Astrocyte of the spinal cord (primary cell): Measurements from ENCODE around the gene CCDC138.

Source experiments
- DNase-seq: peaks from one replicate; pipeline ENCODE4 v3.0.0; 2011; ENCODE audit warnings: low read depth, low spot score
- H3K4me3 ChIP-seq: 2 replicates; pipeline ENCODE4 v1.5.1; 2011; ENCODE audit warnings: low read depth, mild to moderate bottlenecking, low read length, moderate library complexity
- in situ Hi-C: cut with HindIII; loops from 2 replicates; pipeline ENCODE4 v1.10.0; 2017; ENCODE audit warnings: low sequenced_read_pairs
- TF ChIP-seq, protein P1 (sequence below): IDR thresholded peaks from 2 replicates; pipeline ENCODE4 v1.5.1; 2012; ENCODE audit warnings: low read depth, mild to moderate bottlenecking, low read length, inconsistent platforms

CCDC138 gene

DNA sequence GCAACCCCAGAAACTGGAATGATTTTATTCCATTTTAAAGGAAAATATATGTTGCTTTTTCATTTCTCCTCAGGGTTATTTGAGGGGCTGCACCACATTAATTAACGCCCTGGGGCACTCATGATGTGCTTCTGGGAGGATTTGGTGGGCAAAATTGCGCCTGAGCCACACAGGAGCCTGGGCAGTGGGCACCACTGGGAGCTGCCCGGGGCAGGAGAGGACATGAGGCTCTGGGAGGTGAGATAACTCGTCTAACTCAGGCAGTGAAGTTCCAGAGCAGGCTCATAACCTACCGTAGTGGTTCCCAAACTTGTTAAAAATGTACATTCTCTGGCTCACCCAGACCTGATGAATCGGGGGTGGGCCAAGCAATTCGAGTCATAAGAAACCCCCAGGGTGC lies 134.1 kb downstream of the CCDC138 start:
- in situ Hi-C loops: no loop called here
- no peak overlapping the region for H3K4me3 ChIP-seq
- TF ChIP-seq, protein P1, sequence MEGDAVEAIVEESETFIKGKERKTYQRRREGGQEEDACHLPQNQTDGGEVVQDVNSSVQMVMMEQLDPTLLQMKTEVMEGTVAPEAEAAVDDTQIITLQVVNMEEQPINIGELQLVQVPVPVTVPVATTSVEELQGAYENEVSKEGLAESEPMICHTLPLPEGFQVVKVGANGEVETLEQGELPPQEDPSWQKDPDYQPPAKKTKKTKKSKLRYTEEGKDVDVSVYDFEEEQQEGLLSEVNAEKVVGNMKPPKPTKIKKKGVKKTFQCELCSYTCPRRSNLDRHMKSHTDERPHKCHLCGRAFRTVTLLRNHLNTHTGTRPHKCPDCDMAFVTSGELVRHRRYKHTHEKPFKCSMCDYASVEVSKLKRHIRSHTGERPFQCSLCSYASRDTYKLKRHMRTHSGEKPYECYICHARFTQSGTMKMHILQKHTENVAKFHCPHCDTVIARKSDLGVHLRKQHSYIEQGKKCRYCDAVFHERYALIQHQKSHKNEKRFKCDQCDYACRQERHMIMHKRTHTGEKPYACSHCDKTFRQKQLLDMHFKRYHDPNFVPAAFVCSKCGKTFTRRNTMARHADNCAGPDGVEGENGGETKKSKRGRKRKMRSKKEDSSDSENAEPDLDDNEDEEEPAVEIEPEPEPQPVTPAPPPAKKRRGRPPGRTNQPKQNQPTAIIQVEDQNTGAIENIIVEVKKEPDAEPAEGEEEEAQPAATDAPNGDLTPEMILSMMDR: no peak
- DNase-seq: no peak

DNA sequence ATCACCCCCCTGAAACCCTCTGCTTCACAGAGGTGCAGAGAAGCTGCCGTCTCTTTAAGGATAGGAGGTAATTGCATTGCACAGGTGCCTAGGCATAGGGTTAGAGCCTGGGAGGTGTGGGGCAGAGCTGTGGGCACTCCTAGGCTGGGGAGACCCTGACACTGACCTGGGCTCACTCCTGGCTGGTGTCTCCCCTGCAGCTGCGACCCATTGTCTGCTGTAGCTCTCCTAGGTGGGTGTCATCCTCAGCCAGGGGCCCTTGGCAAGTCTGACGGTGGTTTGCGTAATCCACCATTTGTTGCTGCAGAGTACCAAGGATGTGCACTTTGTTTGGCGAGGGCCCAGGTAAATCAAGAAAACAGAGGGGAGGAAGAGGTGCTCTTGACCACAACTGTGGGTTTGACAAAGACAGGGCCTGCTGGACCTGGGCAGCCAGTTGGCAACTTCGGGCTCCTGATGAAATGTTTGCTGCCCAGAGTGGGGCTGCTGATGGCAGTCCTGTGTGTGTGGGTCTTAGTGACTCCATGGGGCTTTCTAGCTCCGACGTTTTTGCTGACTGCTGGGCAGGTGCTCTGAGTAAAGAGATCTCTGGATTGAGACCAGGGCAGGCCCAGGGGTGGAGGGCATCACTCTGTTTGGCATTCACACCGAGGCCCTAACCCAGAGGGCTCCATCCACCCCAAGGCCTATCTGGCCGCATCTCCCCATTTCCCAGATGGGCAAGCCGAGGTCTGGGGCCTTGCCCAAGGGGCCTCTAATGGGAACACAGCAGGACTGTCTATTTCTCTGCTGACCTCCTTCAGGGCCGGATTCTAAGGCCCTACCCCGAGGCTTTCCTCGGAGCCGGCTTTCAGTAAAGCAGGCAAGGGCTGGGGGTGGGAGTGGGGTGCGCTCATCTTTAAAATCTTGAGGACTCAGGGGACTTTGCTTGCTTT lies 134.8 kb downstream of the CCDC138 start:
- DNase-seq: no peak
- in situ Hi-C loops: no loop called here
- H3K4me3 ChIP-seq: no peak overlapping the region
- TF ChIP-seq, protein P1: no peak

DNA sequence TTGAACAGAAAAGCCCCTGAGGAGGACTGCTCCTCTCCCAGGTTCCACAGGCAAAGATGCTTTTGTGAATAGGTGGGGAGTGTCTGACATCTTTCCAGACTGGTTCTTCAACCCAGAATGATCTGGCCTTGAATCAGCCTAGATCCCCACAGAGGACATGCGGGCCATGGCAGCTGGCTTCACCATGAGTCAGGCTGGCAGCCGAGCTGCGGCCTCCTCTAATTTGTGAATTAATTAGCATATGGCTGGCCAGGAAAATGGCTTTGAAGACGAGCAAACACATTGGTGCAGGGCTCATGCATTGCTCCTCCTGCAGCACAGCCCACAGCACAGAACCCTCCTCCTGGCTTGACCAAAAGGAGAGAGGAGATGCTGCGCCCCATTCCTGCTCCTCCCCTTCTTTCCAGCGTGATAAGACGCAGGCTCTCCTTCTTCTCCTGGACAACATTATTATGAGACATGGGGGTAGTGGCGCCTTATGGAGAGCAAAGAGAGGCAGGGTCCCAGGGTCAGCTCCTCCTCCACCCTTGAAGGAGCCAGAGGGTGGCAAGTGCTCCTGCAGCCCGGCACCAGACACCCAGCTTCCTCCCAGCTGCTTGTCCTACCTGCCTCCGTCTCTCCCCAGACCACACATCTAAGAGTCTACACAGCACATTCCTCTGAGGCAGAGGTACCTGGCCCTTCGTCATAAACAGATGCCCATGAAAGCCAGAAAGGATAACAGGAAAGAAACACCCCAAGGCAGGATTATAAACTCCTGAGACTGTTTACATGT lies 135.8 kb downstream of the CCDC138 start:
- H3K4me3 ChIP-seq: no peak overlapping the region
- peak; percentile 60 for DNase-seq
- in situ Hi-C loops: no loop called here
- TF ChIP-seq, protein P1: no peak

DNA sequence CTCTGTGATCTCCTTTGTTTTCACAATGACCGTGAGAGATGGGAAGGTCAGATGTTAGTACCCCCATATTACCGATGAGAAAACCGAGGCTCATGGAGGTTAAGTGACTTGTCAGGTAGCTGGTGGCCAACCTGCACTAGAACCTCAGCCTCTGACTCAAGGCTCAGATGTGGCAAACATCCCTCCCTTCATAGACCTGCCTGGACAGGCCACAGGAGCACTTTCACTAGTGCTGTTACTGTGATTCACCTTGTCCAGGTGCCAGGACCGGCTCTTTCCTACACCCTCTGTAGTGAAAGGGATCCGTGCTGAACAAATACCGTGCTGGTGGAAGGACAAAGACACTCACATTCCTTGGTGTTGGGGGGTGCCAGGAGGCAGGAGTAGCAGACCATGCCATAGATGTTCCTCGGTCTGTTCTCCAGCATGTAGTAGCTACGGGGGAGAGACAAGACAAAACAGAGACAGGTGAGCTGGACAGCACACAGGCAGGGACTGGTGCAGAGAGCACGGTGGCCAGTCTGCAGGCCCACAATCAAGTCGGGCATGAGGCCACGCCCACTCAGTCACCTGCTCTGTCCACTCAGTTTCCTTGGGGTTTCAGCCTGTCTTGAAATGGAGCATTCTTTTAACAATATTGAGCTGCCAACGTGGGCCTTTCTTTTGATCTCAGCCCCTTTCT lies 136.6 kb downstream of the CCDC138 start:
- in situ Hi-C loops: no loop called here
- H3K4me3 ChIP-seq: no peak overlapping the region
- TF ChIP-seq, protein P1: no peak
- no peak for DNase-seq

DNA sequence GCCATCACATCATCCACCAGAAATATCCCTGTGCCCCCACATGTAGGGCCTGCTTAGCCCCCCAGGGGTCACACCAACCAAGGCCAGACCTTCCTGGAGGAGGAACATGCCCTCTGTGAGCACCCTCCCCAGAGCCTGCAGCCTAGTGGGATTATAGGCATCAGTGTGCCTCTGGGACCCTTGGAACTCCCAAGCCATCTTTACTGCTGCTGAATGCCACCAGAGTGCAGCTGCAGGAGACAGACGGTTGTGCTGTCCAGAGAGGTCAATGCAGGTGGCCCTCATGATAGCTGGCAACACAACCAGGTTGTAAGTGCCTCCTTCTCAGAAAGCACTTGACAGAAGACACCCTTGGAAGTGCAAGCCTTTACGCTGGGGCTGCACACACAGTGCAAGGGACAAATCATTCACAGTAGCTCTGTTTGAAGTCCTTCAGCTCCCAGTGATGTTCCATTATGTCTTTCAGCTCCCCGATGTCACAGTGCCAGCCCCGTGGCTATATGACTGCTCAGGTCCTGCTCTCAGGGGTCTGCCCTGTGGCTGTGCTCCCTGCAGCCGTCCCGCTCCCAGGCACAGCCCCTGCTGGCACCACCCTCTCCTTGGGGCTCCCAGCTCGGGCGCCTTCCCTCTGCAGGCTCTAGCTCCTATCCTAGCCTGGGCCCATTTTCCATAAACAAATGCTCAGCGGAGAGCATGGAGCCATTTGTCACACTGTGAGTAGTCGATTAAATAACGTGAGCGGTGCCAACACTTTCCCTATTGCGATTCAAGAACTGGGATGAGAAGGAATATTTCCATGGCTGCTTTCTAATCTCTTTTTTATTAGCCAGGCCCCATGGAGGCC lies 137.4 kb downstream of the CCDC138 start:
- TF ChIP-seq, protein P1: no peak
- H3K4me3 ChIP-seq: no peak overlapping the region
- in situ Hi-C loops: no loop called here
- no peak for DNase-seq
